HAP-1 (cell line): ENCODE data around the gene ZMYM2.

Source experiments
- DNase-seq, 2 experiments: peaks; one replicate each; pipeline ENCODE4 v3.0.0-alpha.2; 2016 to 2020; ENCODE audit warnings: low spot score in 2 of 2
- H3K27me3 ChIP-seq: fragments of 250-450 bp; sonication (Bioruptor Pico); 2 replicates; pipeline ENCODE4 v1.5.1; 2020; ENCODE audit warnings: low read depth, mild to moderate bottlenecking, moderate library complexity
- H3K36me3 ChIP-seq: fragments of 250-450 bp; sonication (Bioruptor Pico); replicated peaks from 2 replicates; pipeline ENCODE4 v1.5.1; 2020; ENCODE audit warnings: mild to moderate bottlenecking
- H3K4me1 ChIP-seq: fragments of 250-450 bp; sonication (Bioruptor Pico); 2 replicates; pipeline ENCODE4 v1.5.1; 2020; ENCODE audit warnings: mild to moderate bottlenecking
- H3K4me3 ChIP-seq: fragments of 250-450 bp; sonication (Bioruptor Pico); 2 replicates; pipeline ENCODE4 v1.5.1; 2020; ENCODE audit warnings: mild to moderate bottlenecking, moderate library complexity
- H3K9me3 ChIP-seq: fragments of 250-450 bp; sonication (Bioruptor Pico); 2 replicates; pipeline ENCODE4 v1.5.1; 2020; ENCODE audit warnings: mild to moderate bottlenecking, moderate library complexity
- in situ Hi-C: fragments of 300-500 bp; cut with MboI; formaldehyde crosslinking; loops from 3 replicates; pipeline ENCODE4 v1.14.3; 2020; ENCODE audit warnings: low sequenced_read_pairs, inconsistent platforms, mixed read lengths

Gene ZMYM2

GRCh38 chr13:19958155-19959111 lies at the start of gene ZMYM2:
ZMYM2 (plus strand) TSS chr13:19958727; CDS start chr13:19993073, 34,346 bp downstream.
- in situ Hi-C loops, result no loop called here
- Histone ChIP-seq H3K36me3 (peaks cover 19% of the 10 kb centered on the region), H3K27me3 (no peaks in the 10 kb centered on the region), H3K9me3 (no peaks in the 10 kb centered on the region), H3K4me1 (peaks cover 16% of the 10 kb centered on the region), H3K4me3 (peak within 1 kb of the TSS; percentile 80)
- peak; percentile 89 to 98 for DNase-seq

- Histone ChIP-seq H3K4me1 (no peaks in the 10 kb centered on the region), H3K36me3 (no peaks in the 10 kb centered on the region), H3K27me3 (no peaks in the 10 kb centered on the region), H3K4me3 (no peak overlapping the region), H3K9me3 (no peaks in the 10 kb centered on the region)
- DNase-seq, result no peak
- in situ Hi-C loops, result no loop called here
Measured at GRCh38 chr13:19910336-19911072, 48.0 kb upstream of the ZMYM2 start.

- Histone ChIP-seq H3K27me3 (no peaks in the 10 kb centered on the region), H3K36me3 (no peaks in the 10 kb centered on the region), H3K4me3 (no peak overlapping the region), H3K4me1 (no peaks in the 10 kb centered on the region), H3K9me3 (no peaks in the 10 kb centered on the region)
- in situ Hi-C loops, result no loop called here
- DNase-seq, result peak in 1 of 2 experiments; percentile 23
Measured at GRCh38 chr13:19927117-19927748, 31.3 kb upstream of the ZMYM2 start.

GRCh38 chr13:19940106-19940505 lies 18.4 kb upstream of the ZMYM2 start:
- peak in 1 of 2 experiments; percentile 57 for DNase-seq
- Histone ChIP-seq H3K9me3 (no peaks in the 10 kb centered on the region), H3K4me1 (no peaks in the 10 kb centered on the region; the same call in 1 of the 2 replicates), H3K4me3 (no peak overlapping the region), H3K36me3 (no peaks in the 10 kb centered on the region), H3K27me3 (no peaks in the 10 kb centered on the region)
- in situ Hi-C loops, result no loop called here

GRCh38 chr13:19950374-19950773 lies 8.2 kb upstream of the ZMYM2 start:
- Histone ChIP-seq H3K4me3 (no peak overlapping the region), H3K36me3 (no peaks in the 10 kb centered on the region), H3K27me3 (no peaks in the 10 kb centered on the region), H3K4me1 (no peaks in the 10 kb centered on the region), H3K9me3 (no peaks in the 10 kb centered on the region)
- DNase-seq, result no peak
- in situ Hi-C loops, result no loop called here

- no peak overlapping the region for H3K4me3 ChIP-seq
- H3K27me3 ChIP-seq, result no peaks in the 10 kb centered on the region
- no peak for DNase-seq
- no peaks in the 10 kb centered on the region for H3K36me3 ChIP-seq
- in situ Hi-C loops, result no loop called here
- H3K9me3 ChIP-seq, result no peaks in the 10 kb centered on the region
- peaks cover under 1% of the 10 kb centered on the region; the same call in 1 of the 2 replicates for H3K4me1 ChIP-seq
Measured at GRCh38 chr13:19952850-19953249, 5.7 kb upstream of the ZMYM2 start.

GRCh38 chr13:19955873-19956559 lies 2.5 kb upstream of the ZMYM2 start:
- H3K9me3 ChIP-seq, result no peaks in the 10 kb centered on the region
- peaks cover 8% of the 10 kb centered on the region for H3K36me3 ChIP-seq
- H3K4me3 ChIP-seq, result no peak overlapping the region
- DNase-seq, result no peak
- in situ Hi-C loops, result no loop called here
- H3K4me1 ChIP-seq, result peaks cover 10% of the 10 kb centered on the region
- H3K27me3 ChIP-seq, result no peaks in the 10 kb centered on the region

GRCh38 chr13:19957320-19958154 lies 990 bp upstream of the ZMYM2 start:
- no peak for DNase-seq
- peaks cover 19% of the 10 kb centered on the region for H3K36me3 ChIP-seq
- H3K9me3 ChIP-seq, result no peaks in the 10 kb centered on the region
- no peaks in the 10 kb centered on the region for H3K27me3 ChIP-seq
- peak overlapping the region; percentile 80 for H3K4me3 ChIP-seq
- H3K4me1 ChIP-seq, result peaks cover 16% of the 10 kb centered on the region
- in situ Hi-C loops, result no loop called here

- DNase-seq, result peak; percentile 27 to 71
- in situ Hi-C loops, result no loop called here
- no peaks in the 10 kb centered on the region for H3K9me3 ChIP-seq
- H3K4me3 ChIP-seq, result peak overlapping the region; percentile 80
- peaks cover 19% of the 10 kb centered on the region for H3K36me3 ChIP-seq
- H3K4me1 ChIP-seq, result peaks cover 16% of the 10 kb centered on the region
- H3K27me3 ChIP-seq, result no peaks in the 10 kb centered on the region
Measured at GRCh38 chr13:19959141-19959830, 759 bp downstream of the ZMYM2 start.

- H3K9me3 ChIP-seq, result no peaks in the 10 kb centered on the region
- in situ Hi-C loops, result no loop called here
- H3K36me3 ChIP-seq, result peaks cover 21% of the 10 kb centered on the region
- peaks cover 16% of the 10 kb centered on the region for H3K4me1 ChIP-seq
- H3K27me3 ChIP-seq, result no peaks in the 10 kb centered on the region
- H3K4me3 ChIP-seq, result peak overlapping the region; percentile 80
- DNase-seq, result peak; percentile 88 to 92
Measured at GRCh38 chr13:19959831-19960652, 1.5 kb downstream of the ZMYM2 start.

GRCh38 chr13:19960653-19960976 lies 2.1 kb downstream of the ZMYM2 start:
- in situ Hi-C loops, result no loop called here
- Histone ChIP-seq H3K36me3 (peaks cover 25% of the 10 kb centered on the region), H3K4me1 (peaks cover 16% of the 10 kb centered on the region)

GRCh38 chr13:19961489-19961888 lies 3.0 kb downstream of the ZMYM2 start:
- DNase-seq, result no peak
- Histone ChIP-seq H3K4me3 (no peak overlapping the region), H3K27me3 (no peaks in the 10 kb centered on the region), H3K36me3 (peaks cover 25% of the 10 kb centered on the region), H3K9me3 (no peaks in the 10 kb centered on the region), H3K4me1 (peaks cover 16% of the 10 kb centered on the region)
- in situ Hi-C loops, result no loop called here

More at GRCh38 chr13:19960653-19960976, 2.1 kb downstream of the ZMYM2 start:
- Histone ChIP-seq H3K9me3 (no peaks in the 10 kb centered on the region), H3K4me3 (peak overlapping the region; percentile 80), H3K27me3 (no peaks in the 10 kb centered on the region)
- DNase-seq, result no peak
